Heart left ventricle (tissue), 16 donors: ENCODE measurements around the gene KISS1. TPM values are rescaled to one million over a fixed set of nuclear protein-coding genes. Genes with fewer than 3 reads are reported as not detected.

Source experiments
- ATAC-seq, 4 donors: fragments of 200-7000 bp; cut with Tn5 transposase; one replicate each; pipeline ENCODE4 v1.9.1; 2020 to 2022; ENCODE audit warnings: moderate library complexity in 4 of 4, mild to moderate bottlenecking in 3 of 4, moderate number of reproducible peaks in 1 of 4
- DNase-seq, 5 donors: peaks; one replicate each; pipeline ENCODE4 v3.0.0-alpha.2; 2020
- H3K27ac ChIP-seq, 12 donors: fragments of 200-600 bp; sonication (generic) in 4 of 12; one replicate each; pipeline versions ENCODE4 v1.5.0 to v1.8.0; 2016 to 2022; ENCODE audit warnings: mild to moderate bottlenecking in 2 of 12
- H3K27me3 ChIP-seq, 9 donors: fragments of 200-600 bp; sonication (generic) in 2 of 9; one replicate each; pipeline versions ENCODE4 v1.5.1 to v1.8.0; 2016 to 2022; ENCODE audit warnings: mild to moderate bottlenecking in 3 of 9
- H3K36me3 ChIP-seq, 9 donors: fragments of 200-600 bp; sonication (generic) in 2 of 9; one replicate each; pipeline versions ENCODE4 v1.5.0 to v1.8.0; 2018 to 2022; ENCODE audit warnings: mild to moderate bottlenecking in 2 of 9
- H3K4me1 ChIP-seq, 12 donors: fragments of 200-600 bp; sonication (generic) in 4 of 12; one replicate each; pipeline versions ENCODE4 v1.5.0 to v1.8.0; 2016 to 2022; ENCODE audit warnings: mild to moderate bottlenecking in 3 of 12
- H3K4me3 ChIP-seq, 12 donors: fragments of 200-600 bp; sonication (generic) in 4 of 12; one replicate each; pipeline versions ENCODE4 v1.5.0 to v1.8.0; 2017 to 2022; ENCODE audit warnings: mild to moderate bottlenecking in 9 of 12, moderate library complexity in 4 of 12
- H3K9me3 ChIP-seq, 12 donors: fragments of 200-600 bp; sonication (generic) in 4 of 12; one replicate each; pipeline versions ENCODE4 v1.5.0 to v1.8.0; 2016 to 2022; ENCODE audit warnings: mild to moderate bottlenecking in 1 of 12
- CTCF ChIP-seq, 12 donors: fragments of 200-600 bp; sonication (generic) in 4 of 12; IDR thresholded peaks; one replicate each; pipeline versions ENCODE4 v1.5.0 to v1.8.0; 2018 to 2022; ENCODE audit warnings: antibody characterized with exemption in 12 of 12, mild to moderate bottlenecking in 5 of 12
- POLR2A ChIP-seq, 2 donors: fragments of 450-650 bp; IDR thresholded peaks; one replicate each; pipeline ENCODE4 v1.6.1; 2017; ENCODE audit warnings: antibody characterized with exemption in 2 of 2, mild to moderate bottlenecking in 2 of 2, moderate library complexity in 2 of 2
- WGBS, 4 donors: extraction: QIAGEN DNeasy Blood & Tissue Kit in 2 of 4; methylation state at CpG; one replicate each; pipeline versions ENCODE4 v1.1.5 to v1.1.7; 2013 to 2018; 5-methylcytosine and 5-hydroxymethylcytosine counted together
- intact Hi-C, 10 donors: fragments of 100-400 bp; cut with DNase I; formaldehyde crosslinking; loops; one replicate each; pipeline versions ENCODE4 v1.11.1 to v1.14.2; 2022
- polyA plus RNA-seq, 2 donors: library from polyadenylated mRNA; stranded (reverse); fragments of 200-250 nt; gene quantifications; one replicate each; pipeline ENCODE4 v1.2.3, GENCODE V29; 2013
- total RNA-seq, 9 donors: library from RNA; depleted of rRNA in 2 of 9; stranded (reverse); fragments of >200 nt in 2 of 9; fragmentation: NEBNext Ultra II Directional in 3 of 9; extraction: Animal tissue kit (Norgen Biotek cat#: 25700) in 3 of 9; gene quantifications; one replicate each; pipeline versions ENCODE4 v1.1.0 to v1.2.4, GENCODE V29; 2016 to 2023
- donor health status: ischemic (EF 13 %, LVEDD 7.1; RV severe dilation, severe dysfunction).
- donor health status: healthy with polysubstance abuse.
- donor health status: DM: no; HTN: yes; CAD: no.
- donor health status: DM: no; HTN: no; CAD: no.
- donor health status: ischemic (EF 25% LVEDD 6.9; RV normal size, moderate dysfunction).
- donor health status: ischemic (EF 25% LVEDD 5.7; RV mildly dilated, moderate dysfunction).
- donor health status: healthy.
- donor health status: DM: yes; HTN: yes; CAD: no.
- donor health status: ischemic (EF 35%, LVEDD 5.7; RV mildly dilated, moderate dysfunction).
- donor health status: nonischemic (EF 11% LVEDD 7.7; RV severe dilation, severe dysfunction).
- donor health status: DM: yes; HTN: yes; CAD: no.
- donor health status: PGD.
- donor health status: ischemic (EF 29% LVEDD 5.4; RV normal size, mild dysfunction).
- donor health status: nonischemic (EF 23%, LVEDD 6.1; RV moderate dilation, normal function).

Gene KISS1
- total and polyA plus RNA-seq, 11 donors: not detected

- WGBS, 4 donors: 75 to 85% (median 77%) methylated on average over 11 to 12 of the region's 12 CpGs
- intact Hi-C loops: loop anchor here in 2 of 10 donors (2.0 to 10.0 kb wide), 2 partner anchors 39 to 347 kb away; no protein-coding TSS in a partner anchor
- Histone ChIP-seq H3K27me3 (peaks cover 0 to 18% (median 0%) of the 10 kb centered on the region in 9 donors), H3K4me3 (no peak overlapping the region), H3K27ac (no peak overlapping the region), H3K36me3 (no peaks in the 10 kb centered on the region), H3K4me1 (peaks cover 0 to 18% (median 0%) of the 10 kb centered on the region in 12 donors), H3K9me3 (no peaks in the 10 kb centered on the region)
- ATAC-seq: no peak
- TF ChIP-seq CTCF (IDR thresholded peaks at IDR 0.05) (no peak), POLR2A (IDR thresholded peaks at IDR 0.05) (no peak)
- DNase-seq: no peak
Observed at GRCh38 chr1:204201348-204202040, 5.2 kb upstream of the KISS1 start.

GRCh38 chr1:204199579-204199978 lies 3.3 kb upstream of the KISS1 start:
- DNase-seq (peak in 2 of 5 donors; percentile 13 to 44), ATAC-seq (peak in 3 of 4 donors; percentile 32 to 61 (median 54))

GRCh38 chr1:204198348-204199340 lies 2.4 kb upstream of the KISS1 start:
- ATAC-seq (peak; percentile 34 to 79 (median 68)), DNase-seq (peak in 2 of 5 donors; percentile 13 to 42)
- Histone ChIP-seq H3K9me3 (no peaks in the 10 kb centered on the region), H3K36me3 (no peaks in the 10 kb centered on the region), H3K27me3 (peaks cover 0 to 5% (median 0%) of the 10 kb centered on the region in 9 donors), H3K4me1 (peaks cover 0 to 18% (median 0%) of the 10 kb centered on the region in 12 donors), H3K27ac (peak overlapping the region in 3 of 12 donors; percentile 13 to 50 (median 20)), H3K4me3 (no peak overlapping the region)
- TF ChIP-seq CTCF (IDR thresholded peaks at IDR 0.05): peak in 1 of 12 donors; percentile 15
- no peak for TF ChIP-seq POLR2A (IDR thresholded peaks at IDR 0.05)
- intact Hi-C loops: no loop called here
- 48 to 55% (median 51%) methylated on average over 15 to 18 of the region's 18 CpGs for WGBS, 4 donors

More at GRCh38 chr1:204199579-204199978, 3.3 kb upstream of the KISS1 start:
- Histone ChIP-seq H3K36me3 (no peaks in the 10 kb centered on the region), H3K4me3 (no peak overlapping the region), H3K27me3 (peaks cover 0 to 6% (median 0%) of the 10 kb centered on the region in 9 donors), H3K9me3 (no peaks in the 10 kb centered on the region), H3K4me1 (peaks cover 0 to 18% (median 0%) of the 10 kb centered on the region in 12 donors), H3K27ac (peak overlapping the region in 1 of 12 donors; percentile 13)
- TF ChIP-seq CTCF (IDR thresholded peaks at IDR 0.05): no peak
- no peak for TF ChIP-seq POLR2A (IDR thresholded peaks at IDR 0.05)
- WGBS, 4 donors: 68 to 83% (median 73%) methylated on average over 9 of the region's 9 CpGs
- intact Hi-C loops: no loop called here
